HepG2 (cell line): Measurements from ENCODE around the gene DUS1L. TPM values are rescaled to one million over a fixed set of nuclear protein-coding genes. Genes with fewer than 3 reads are reported as not detected.

Source experiments
- AGO1 ChIP-seq: fragments of 200-400 bp; formaldehyde crosslinking; IDR thresholded peaks from 2 replicates; pipeline ENCODE4 v1.6.1; 2017; ENCODE audit warnings: mild to moderate bottlenecking, low read depth, low read length, moderate library complexity; ENCODE audit not compliant: poor library complexity, severe bottlenecking
- EZH2 ChIP-seq: conservative IDR thresholded peaks from 2 replicates; pipeline ENCODE4 v1.6.1; 2012; ENCODE audit warnings: mild to moderate bottlenecking, low read depth, low read length, moderate library complexity
- FOSL1 ChIP-seq: sonication (generic); formaldehyde crosslinking; IDR thresholded peaks from 2 replicates; pipeline ENCODE4 v1.9.0; 2021; ENCODE audit warnings: missing genetic modification reagents, borderline replicate concordance
- FOXP4 ChIP-seq: sonication (generic); formaldehyde crosslinking; IDR thresholded peaks from 2 replicates; pipeline ENCODE4 v1.4.0; 2020; ENCODE audit warnings: missing genetic modification reagents
- GZF1 ChIP-seq: sonication (generic); formaldehyde crosslinking; IDR thresholded peaks from 2 replicates; pipeline ENCODE4 v1.5.1; 2020; ENCODE audit warnings: mild to moderate bottlenecking, missing genetic modification reagents
- MAFG ChIP-seq: sonication (generic); formaldehyde crosslinking; IDR thresholded peaks from 2 replicates; pipeline ENCODE4 v1.5.1; 2020; ENCODE audit warnings: mild to moderate bottlenecking, missing genetic modification reagents
- NCOR1 ChIP-seq: fragments of 200-600 bp; sonication (generic); IDR thresholded peaks from 2 replicates; pipeline ENCODE4 v1.7.0; 2017; ENCODE audit warnings: antibody characterized with exemption, low read length, borderline replicate concordance
- ZBTB37 ChIP-seq: sonication (generic); formaldehyde crosslinking; IDR thresholded peaks from 2 replicates; pipeline ENCODE4 v1.4.0; 2020; ENCODE audit warnings: mild to moderate bottlenecking, missing genetic modification reagents
- ZNF878 ChIP-seq: sonication (generic); formaldehyde crosslinking; IDR thresholded peaks from 2 replicates; pipeline ENCODE4 v1.8.1; 2023; ENCODE audit warnings: mild to moderate bottlenecking, missing genetic modification reagents, moderate library complexity
- polyA plus RNA-seq, 8 experiments: library from polyadenylated mRNA; depleted of rRNA in 3 of 8; stranded (reverse) in 7 of 8; unstranded in 1 of 8; fragments of >200 nt; fragmentation: Illumina TruSeq in 4 of 8; extraction: Trizol in 4 of 8; gene quantifications; 2 replicates each; pipeline versions ENCODE4 v1.2.1 to v1.2.3, GENCODE V29; 2011 to 2016; ENCODE audit warnings: low read depth in 4 of 8, missing spikeins in 1 of 8, mixed read lengths in 1 of 8; ENCODE audit not compliant: insufficient read depth in 1 of 8
- total RNA-seq, 5 experiments: library from RNA; depleted of rRNA; stranded (reverse); fragments of >200 nt; fragmentation: Illumina TruSeq; extraction: Trizol; gene quantifications; 2 replicates each; pipeline ENCODE4 v1.2.3, GENCODE V29; 2016; ENCODE audit warnings: low read depth in 1 of 5
- TF ChIP-seq, protein P1 (sequence below): IDR thresholded peaks from 2 replicates; pipeline ENCODE4 v1.6.1; 2012; ENCODE audit warnings: low read depth, low read length, improper control_type of control experiment
- TF ChIP-seq, protein P2 (sequence below), 2 experiments: fragments of 450-650 bp in 1 of 2; sonication (generic) in 1 of 2; formaldehyde crosslinking in 1 of 2; IDR thresholded peaks; 2 replicates each; pipeline versions ENCODE4 v1.6.1 to v1.8.0; 2016 to 2022; ENCODE audit warnings: antibody characterized with exemption in 1 of 2, mild to moderate bottlenecking in 1 of 2, missing genetic modification reagents in 1 of 2

The DUS1L gene
- total and polyA plus RNA-seq, 2 of the 13 experiments (the other 11 are each of a cell fraction or from before 2014, with no cell fraction given) = 81.0 to 109 TPM

GRCh38 chr17:82056729-82057621 lies 8.6 kb downstream of the DUS1L start (continued):
- TF ChIP-seq, protein P1, sequence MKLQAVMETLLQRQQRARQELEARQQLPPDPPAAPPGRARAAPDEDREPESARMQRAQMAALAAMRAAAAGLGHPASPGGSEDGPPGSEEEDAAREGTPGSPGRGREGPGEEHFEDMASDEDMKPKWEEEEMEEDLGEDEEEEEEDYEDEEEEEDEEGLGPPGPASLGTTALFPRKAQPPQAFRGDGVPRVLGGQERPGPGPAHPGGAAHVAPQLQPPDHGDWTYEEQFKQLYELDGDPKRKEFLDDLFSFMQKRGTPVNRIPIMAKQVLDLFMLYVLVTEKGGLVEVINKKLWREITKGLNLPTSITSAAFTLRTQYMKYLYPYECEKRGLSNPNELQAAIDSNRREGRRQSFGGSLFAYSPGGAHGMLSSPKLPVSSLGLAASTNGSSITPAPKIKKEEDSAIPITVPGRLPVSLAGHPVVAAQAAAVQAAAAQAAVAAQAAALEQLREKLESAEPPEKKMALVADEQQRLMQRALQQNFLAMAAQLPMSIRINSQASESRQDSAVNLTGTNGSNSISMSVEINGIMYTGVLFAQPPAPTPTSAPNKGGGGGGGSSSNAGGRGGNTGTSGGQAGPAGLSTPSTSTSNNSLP = no peak
- TF ChIP-seq, protein P2, sequence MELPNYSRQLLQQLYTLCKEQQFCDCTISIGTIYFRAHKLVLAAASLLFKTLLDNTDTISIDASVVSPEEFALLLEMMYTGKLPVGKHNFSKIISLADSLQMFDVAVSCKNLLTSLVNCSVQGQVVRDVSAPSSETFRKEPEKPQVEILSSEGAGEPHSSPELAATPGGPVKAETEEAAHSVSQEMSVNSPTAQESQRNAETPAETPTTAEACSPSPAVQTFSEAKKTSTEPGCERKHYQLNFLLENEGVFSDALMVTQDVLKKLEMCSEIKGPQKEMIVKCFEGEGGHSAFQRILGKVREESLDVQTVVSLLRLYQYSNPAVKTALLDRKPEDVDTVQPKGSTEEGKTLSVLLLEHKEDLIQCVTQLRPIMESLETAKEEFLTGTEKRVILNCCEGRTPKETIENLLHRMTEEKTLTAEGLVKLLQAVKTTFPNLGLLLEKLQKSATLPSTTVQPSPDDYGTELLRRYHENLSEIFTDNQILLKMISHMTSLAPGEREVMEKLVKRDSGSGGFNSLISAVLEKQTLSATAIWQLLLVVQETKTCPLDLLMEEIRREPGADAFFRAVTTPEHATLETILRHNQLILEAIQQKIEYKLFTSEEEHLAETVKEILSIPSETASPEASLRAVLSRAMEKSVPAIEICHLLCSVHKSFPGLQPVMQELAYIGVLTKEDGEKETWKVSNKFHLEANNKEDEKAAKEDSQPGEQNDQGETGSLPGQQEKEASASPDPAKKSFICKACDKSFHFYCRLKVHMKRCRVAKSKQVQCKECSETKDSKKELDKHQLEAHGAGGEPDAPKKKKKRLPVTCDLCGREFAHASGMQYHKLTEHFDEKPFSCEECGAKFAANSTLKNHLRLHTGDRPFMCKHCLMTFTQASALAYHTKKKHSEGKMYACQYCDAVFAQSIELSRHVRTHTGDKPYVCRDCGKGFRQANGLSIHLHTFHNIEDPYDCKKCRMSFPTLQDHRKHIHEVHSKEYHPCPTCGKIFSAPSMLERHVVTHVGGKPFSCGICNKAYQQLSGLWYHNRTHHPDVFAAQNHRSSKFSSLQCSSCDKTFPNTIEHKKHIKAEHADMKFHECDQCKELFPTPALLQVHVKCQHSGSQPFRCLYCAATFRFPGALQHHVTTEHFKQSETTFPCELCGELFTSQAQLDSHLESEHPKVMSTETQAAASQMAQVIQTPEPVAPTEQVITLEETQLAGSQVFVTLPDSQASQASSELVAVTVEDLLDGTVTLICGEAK (IDR thresholded peaks at IDR 0.05) = no peak
- TF ChIP-seq, protein P2 (CRISPR knock-in tag; IDR thresholded peaks at IDR 0.05) = peak; percentile 57; the same call in 1 of the 2 replicates
- TF ChIP-seq FOXP4 (peak; percentile 13; the same call in 1 of the 2 replicates), GZF1 (CRISPR knock-in tag) (0 out of 2 replicates have a peak, but pooled peaks have one; percentile 20), AGO1 (no peak), FOSL1 (CRISPR knock-in tag) (no peak), ZBTB37 (0 out of 2 replicates have a peak, but pooled peaks have one; percentile 15), MAFG (CRISPR knock-in tag) (0 out of 2 replicates have a peak, but pooled peaks have one; percentile 54), ZNF878 (CRISPR knock-in tag) (no peak), NCOR1 (peak; percentile 87; the same call in 1 of the 2 replicates), EZH2 (no peak)
